ENCODE results near the gene FRMD4A.

The FRMD4A gene

DNA sequence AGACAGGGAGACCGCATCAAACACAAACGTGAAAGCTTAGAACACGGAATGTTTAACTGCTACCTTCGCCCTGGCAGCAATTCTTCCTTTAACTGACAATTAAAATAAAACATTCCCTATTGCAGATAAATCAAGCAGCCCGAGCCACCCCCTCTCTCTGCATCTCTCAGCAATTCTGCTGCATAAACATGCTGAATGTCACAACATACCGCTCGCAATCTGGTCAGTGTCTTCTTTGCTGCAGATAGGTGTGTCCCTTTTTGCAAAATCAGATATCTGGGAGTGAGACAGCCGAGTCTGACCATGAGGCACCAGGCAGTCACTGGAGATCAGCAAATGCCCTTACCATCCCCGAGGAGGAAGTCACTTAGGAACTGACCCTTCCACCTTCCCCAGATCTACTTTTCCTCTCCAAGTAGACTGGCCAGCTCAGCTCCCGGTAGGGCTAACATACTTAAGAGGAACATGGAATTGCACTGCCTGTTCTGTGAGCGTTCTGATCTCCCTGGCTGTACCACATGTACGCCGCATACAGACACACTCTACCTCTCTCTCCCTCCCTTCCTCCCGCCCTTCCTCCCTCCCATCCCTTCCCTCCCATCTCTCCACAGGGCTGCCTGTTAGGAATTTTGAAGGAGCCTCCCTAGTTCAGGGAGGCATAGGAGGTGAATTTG is at the start of gene FRMD4A:
FRMD4A (minus strand) TSS at position 537 of the 674 bp plus-strand sequence.
- DNase-seq, result no peak

DNA sequence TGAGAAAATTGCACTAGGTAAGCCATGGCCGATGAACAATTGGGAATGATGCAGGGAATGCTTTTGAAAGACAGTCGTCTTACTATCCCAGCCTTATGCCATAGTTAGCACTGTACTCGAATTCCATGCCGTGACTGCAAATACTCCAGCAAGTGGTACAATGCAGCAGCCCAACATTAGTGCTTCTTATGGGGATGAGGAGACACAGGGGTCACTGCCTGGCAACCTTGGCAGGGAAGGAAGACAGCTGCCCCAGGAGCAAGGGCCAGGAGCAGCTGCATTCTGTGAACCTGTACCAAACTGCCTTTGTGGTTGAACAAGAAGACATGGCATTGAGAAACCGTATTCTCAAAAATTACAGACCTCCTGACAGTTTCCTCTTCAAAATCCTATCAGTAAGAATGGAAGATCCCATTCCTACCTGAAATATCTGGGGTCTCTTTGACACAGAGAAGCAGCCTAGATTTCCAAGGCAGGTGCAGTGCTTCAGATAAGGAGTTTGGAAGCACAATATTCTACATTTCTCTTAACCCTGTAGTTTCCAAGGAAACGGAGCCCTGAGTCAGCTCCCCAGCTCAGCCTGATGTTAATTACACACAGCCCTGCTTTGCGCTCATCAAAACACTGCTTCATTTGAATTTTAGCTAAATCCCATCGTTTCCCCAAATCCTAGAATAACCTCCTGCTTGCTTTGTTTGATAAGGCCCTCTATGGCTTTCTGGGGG is 49.0 kb upstream of the FRMD4A start:
- DNase-seq, result no peak

DNA sequence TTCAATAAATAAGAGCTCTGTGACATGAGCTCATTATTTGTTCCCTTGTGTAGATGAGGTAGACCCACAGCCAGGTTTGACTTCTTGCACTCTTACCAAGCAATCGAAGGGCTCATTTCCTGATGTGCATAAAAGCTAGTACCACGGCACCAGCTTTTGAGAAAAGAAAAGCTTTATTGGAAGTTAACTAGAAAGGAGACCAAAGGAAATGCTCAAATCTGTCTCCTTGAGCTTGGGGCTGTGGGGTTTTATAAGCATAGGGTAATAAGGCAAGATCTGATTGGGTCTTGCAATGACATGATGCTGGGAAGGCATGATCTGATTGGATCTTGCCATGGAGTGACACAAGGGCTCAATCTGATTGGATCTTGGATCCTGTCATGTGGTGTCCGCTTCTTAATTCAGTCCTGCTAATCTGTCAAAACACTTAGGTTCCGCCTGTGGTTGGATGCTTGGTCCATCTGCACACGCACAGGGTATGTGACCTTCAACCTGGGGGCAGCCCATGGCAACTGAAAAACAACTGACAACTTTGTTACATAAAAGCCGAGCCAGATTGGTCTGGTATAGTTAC is 47.8 kb upstream of the FRMD4A start:
- no peak for DNase-seq

DNA sequence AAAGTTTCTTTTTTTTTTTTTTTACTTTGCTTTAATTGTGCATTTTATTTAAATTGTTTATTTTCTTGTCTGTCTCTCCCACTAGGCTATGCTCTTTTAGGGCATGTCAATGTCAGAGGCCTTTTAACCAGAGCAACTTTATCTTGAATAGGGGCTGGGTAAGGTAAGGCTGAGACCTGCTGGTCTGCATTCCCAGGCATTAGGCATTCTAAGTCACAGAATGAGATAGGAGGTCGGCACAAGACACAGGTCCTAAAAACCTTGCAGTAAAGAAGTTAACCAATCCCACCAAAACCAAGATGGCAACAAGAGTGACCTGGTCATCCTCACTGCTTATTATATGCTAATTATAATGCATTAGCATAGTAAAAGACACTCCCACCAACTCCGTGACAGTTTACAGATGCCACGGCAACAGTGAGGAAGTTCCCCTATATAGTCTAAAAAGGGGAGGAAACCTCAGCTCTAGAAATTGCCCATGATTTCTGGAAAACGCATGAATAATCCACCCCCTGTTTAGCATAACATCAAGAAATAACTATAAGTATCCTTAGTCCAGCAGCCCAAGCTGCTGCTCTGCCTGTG is 47.0 kb upstream of the FRMD4A start:
- DNase-seq, result no peak

DNA sequence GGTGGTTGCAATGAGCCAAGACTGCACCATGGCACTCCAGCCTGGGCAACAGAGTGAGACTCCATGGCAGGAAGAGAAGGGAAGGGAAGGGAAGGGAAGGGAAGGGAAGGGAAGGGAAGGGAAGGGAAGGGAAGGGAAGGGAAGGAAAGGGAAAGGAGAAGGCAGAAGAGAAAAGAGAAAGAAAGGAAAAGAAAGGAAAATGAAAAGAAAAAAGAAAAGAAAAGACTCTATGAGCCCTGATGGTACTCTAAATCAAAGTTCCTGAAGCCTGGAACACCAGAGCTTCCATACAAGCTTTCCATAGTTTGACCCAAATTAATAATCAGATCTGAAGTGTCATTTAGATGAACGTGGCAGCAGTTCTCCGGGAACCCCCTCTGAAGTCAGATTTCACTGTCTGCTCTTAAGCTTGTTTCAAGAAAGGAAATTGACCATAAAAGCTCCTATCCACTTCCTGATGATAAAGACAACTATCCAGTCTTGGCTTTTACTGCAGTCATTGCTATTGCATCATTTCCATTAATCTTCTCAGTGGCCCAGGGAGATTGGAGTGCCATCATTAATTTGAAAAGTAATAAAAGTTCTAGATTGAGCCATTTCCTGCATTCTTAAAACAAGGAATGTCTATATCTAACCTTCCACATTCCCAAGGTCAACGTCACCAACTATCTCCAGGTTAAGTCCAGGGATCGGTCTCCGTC is 44.2 kb upstream of the FRMD4A start:
- DNase-seq, result no peak

DNA sequence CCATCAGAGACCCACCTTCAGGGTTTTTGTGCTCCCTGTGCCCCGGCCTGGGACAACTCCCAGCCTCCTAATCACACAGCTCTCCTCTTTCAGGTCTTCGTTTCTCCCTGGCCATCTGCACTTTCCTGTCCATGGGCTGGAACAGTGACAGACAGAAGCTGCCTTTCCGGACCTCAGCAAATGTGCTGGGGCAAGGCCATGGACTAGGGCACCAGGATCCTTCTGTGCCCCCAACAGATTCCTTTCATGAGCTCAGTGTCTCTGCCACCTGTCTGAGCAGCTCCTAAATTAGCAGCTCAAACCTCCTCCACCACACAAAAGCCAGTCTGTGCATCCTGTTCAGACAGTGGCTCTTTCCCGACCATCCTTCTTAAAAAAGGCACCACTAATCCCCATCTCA is 41.9 kb upstream of the FRMD4A start:
- no peak for DNase-seq

DNA sequence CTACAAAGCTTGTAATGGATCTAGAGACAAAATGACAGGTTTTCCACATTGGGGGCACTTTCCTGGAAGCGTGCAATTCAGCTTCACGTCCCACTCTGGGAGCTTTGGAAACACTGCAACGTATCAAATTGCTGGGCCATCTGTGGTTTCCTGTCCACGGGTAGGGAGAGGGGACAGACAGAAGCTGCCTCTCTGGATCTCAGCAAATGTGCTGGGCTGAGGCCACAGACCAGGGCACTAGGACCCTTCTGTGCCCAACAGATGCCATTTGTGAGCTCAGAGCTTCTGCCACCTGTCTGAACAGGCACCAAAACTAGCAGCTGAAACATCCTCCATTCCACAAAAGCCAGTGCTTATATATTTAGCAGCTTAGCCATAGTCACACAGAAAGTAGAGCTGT is 40.9 kb upstream of the FRMD4A start:
- DNase-seq, result no peak

DNA sequence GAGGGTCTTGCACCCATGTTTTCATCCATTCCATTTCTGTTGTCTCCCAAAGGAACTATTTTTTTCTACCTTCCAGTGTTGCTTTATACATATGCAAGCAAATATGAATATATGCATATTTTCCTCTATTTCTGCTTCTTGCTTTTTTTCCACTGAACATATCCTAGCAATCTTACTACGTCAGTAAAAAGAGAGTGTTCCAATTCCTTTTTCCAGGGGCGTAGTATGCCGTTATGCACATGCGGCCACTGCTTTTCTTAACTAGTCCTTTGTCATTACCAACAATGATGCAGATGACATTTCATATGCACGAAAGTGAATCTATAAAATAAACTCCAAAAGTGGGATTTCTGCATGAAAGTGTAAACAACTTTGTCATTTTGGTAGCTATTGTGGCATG is 40.2 kb upstream of the FRMD4A start:
- no peak for DNase-seq

DNA sequence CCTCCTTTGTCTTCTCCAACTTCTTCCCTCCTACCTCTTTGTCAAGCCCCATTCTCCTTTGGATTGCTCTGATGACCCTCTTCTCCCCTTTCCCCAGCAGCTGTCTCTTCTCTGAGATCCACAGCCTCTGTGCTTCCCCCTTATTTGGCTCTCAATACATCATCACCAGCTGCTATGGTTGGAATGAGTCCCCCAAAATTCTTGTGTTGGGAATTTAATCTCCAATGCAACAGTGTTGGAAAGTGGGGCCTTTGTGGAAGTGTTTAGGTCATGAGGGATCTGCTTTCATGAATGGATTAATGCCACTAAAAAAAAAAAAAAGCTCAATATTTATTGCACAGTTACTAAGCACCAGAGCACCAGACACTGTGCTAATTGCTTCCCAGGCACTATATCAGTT is 39.2 kb upstream of the FRMD4A start:
- DNase-seq, result no peak

DNA sequence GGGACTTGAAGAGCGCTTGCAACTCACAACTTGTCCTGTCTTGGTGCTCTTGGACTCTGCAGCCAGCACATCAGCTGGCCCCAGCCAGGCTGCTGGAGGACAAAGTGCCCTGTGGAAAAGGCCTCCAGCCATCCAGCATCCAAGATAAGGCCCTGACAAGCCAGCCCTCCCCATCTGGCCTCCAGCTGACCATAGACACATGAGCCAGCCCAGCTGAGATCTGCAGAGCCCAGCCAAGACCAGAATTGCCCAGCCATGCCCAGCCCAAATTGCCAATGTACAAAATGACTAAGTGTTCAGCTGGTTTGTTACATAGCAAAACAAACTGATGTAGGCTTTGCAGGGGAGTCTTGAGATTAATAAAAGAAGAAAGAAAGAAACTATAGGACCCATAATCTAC is 36.0 kb upstream of the FRMD4A start:
- DNase-seq, result no peak

DNA sequence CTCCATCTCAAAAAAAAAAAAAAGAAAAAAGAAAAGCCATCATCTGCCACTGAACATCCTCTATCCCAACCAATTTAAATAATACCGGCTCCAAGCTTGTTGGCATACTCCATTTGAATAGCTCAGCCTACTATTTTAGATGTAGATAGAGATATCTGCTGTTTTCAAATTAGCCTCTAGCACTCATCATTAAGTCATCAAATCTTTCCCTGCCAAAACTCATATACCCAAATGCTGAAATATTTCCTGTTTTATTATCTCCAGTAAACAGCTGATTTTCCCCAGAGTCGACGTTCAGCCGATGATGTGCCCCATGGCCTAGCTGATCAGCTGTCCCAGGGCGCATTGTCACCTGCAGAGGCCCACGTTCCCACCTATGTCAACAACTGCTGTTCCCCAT is 34.5 kb upstream of the FRMD4A start:
- DNase-seq, result no peak

DNA sequence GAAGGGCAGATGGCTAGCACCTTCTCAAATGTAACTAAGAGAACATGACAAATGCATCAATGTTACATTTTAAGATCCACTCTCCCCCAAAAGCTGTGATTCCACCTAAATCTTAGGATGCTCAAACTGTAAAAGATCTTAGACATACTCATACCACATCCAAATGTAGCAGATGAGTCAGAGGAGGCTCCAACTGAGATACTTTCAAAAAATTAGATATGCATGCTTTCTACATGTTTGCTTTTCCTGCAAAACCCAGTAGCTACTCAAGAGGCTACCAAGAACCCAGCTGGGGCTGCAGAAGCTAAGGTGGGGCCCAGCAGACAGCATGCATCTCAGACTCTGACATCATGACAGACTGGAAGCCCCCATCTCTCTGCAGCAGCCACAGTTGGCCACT is 31.4 kb upstream of the FRMD4A start:
- no peak for DNase-seq

DNA sequence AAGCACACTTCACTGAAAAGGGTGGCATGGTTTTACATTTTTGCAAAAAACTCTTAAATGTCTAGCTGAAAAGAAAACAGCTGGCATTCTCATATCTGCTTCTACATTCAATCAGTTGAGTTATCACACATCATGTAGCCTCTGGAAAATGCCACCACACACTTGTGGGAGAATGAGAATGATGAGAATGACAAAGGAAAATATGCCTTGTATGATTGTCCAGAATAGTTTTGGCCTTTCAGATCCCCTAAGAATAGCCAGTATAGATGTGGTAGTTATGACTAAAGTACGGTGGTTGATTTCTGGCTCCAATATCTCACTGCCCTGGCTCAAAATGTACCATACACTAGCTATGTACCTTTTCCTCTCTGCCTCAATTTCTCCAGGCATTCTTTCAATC is 30.2 kb upstream of the FRMD4A start:
- no peak for DNase-seq

DNA sequence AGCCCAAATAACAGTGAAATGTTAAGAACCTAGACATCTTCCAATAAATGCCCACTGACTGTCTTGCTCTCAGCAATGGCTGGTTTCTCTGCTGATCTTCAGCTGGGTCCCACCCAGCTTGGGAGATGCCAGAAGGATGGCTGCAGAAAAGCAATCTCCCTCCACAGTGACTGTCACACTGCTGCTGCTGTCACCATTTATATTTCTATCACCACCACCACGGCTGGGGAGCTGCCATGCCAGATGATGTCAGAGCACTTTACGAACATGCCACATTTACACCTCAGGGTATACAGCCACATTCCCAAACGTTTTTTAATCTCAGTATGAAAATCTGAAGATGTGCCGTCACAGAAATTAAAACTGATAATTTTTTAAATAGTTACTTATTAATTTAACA is 29.8 kb upstream of the FRMD4A start:
- no peak for DNase-seq

DNA sequence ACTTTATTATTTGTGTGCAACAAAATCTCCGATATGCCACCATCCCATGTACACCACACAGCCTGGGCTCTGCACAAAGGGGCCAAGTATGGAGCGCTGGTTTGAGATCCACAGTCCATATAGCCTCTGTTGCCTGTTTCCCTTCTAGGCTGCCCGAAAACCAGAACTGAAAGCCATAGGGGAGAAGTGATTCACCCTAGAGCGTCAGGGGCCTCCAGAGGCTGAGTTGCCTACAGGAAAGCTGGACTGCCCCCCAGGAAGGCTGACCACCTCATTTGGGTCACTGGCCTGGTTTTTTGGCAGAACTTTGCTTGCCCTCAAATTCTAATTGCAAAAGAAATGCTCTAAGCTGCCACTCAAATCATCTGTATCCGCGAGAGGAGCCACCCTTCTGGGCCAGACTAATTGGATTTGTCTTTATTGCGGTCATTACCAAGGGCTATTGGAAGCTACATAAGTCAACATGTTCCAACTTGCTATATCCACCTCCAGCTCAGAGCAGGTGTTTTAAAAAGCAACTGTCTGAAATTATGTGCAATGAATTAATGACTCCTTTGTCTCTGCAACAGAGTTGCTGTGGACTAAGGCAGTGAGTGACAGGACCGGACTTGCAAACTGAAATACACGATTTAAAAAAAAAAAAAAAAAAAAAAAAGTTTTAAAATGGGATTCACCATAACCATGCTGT is 28.3 kb upstream of the FRMD4A start:
- no peak for DNase-seq

DNA sequence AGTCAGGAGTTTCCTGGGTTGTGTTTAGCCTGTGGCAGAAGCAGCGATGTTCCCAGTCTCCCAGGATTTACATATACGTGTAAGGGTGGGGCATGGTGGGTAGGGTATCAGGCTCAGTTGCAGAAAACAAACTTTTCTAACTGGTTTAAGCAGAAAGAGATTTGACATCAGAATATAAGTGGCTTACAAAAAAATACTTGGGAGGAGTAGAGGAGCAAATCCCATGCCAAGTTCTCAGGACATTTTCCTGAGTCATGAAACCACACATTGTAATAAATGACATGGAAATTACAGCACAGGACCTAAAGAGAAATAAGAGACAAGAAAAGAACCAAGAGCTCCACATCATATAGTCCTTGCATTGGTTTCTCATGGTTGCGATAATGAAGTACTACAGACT is 26.2 kb upstream of the FRMD4A start:
- DNase-seq, result no peak

DNA sequence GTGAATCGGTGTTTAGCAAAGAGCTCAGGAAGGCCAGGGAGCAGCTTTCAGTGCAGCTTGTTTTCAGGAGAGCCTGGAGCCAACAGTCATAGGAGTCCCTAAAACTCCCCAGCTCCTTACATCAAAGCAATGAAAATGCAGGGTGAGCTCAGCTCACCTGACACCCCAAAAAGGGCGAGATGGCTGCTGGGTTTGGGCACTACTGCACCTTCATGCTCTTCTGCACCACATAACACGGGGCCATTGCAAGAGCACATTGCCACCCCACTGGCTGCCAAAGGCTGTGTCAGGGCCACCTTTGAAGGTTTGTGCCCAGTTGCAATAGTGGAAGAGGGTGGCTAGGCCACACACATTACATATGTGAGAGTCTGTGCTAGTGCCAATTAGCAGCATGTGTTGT is 25.0 kb upstream of the FRMD4A start:
- no peak for DNase-seq

DNA sequence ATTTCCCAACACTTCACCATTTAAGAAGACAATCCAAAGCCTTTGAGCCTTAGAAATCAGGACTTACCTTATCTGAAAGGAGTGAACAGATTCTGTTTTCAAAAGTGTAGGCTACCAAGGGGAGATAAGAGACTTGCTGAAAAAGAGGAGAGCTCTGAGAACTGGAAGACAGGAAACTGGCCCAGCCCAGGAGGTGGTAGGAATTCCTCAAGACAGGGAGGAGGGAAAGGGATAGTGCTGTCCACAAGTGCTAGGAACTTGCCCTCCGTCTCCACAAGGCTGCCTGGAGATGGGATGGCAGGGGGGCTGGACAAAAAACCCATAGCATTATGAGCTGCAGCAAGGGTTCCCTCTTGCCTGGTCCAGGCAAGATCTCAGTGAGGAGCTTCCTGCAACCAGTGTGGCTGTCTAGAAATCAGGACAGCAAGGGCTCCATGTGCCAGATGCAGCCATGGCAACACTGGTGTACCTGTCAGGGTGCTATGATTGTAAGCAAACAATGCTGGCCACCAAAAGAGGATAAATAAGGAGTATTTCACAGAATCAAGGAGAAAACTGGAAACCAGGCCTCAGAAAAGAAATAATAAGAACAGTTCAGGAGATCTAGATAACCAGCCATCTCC is 22.7 kb upstream of the FRMD4A start:
- DNase-seq, result no peak

DNA sequence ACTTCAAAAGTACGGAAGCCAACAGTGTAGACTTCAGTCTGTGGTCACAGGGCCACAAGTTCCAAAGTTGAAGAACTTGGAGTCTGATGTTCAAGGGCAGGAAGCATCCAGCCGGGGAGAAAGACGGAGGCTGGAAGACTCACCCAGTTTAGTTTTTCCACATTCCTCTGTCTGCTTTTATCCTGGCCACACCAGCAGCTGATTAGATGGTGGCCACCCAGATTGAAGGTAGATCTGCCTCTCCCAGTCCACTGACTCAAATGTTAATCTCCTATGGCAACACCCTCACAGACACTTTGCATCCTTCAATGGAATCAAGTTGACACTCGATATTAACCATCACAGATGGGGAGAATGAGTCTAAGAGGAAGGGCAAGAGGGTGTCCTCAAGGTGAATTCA is 19.3 kb upstream of the FRMD4A start:
- no peak for DNase-seq

DNA sequence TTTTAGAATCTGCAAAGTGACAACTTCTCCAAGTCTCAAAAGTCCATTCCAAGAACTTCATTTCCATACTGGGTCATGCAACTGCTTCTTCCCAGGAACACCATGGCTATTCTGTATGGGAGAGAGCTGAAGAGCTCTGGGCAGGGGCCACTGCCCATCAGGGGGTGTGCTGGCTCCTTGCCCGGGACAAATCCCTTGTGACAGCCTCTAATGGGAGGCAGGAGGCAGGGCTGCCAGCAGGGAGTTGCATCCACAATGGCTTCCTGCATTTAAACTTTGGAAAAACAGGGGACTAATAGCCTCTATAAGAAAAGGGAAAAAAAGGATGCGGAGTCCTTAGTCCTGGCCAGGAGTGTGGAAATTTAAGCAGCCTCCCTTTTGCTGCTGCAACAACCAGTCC is 18.4 kb upstream of the FRMD4A start:
- DNase-seq, result no peak

DNA sequence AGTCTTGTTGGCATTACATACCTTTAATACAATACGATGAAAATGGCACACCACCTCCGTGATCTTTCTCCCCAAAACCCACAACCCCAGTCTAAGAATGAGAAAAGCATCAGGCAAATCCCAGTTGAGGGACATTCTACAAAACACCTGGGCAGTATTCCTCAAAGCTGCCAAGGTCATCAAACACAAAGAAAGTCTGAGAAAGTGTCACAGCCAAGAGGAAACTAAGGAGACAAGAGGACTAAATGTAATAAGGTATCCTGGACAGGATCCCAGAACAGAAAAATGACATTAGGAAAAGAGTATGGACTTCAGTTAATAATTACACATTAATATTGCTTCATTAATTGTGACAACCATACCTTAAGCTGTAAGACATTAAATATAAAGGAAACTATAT is 14.5 kb upstream of the FRMD4A start:
- DNase-seq, result no peak

DNA sequence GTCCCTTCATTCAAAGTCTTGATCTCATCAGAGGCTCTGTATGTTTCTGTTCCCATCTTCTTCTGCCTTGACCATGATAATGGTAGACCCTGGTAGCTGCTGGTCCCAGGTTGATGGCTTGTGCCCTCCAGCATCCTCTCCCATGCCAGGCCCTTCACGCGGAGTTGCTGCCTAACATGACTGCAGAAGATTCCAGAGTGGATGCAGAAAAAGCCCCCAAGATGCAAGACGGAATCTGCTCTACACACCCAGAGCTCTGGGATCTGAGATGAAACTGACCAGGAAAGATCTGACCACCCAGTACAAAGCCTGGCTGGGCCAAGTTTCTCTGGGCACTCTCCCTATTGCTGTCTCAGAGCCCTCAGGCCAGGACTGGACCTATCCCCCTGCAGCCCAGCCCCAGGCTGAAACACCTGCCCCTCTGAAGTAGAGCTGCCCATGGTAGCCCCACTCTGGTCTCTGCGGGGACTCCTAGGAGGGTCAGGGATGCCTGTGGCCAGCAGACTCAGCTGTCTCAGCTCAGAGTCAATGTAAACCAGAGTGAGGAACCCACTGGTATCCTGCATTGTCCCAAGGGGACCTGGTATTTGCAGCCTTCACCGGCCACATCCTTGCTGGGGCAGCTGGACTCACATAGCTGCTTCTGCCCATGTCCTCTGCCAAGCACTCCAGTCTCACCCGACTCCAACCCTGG is 9.5 kb upstream of the FRMD4A start:
- no peak for DNase-seq

All from activated gamma-delta T cell treated with Interleukin-2 at 50 U/mL for 16 hours (primary cell).